ENCODE data around the gene CBY1. TPM values are rescaled to one million over a fixed set of nuclear protein-coding genes. Genes with fewer than 3 reads are reported as not detected.

CBY1 gene
- 30.8 TPM for total RNA-seq
- long read RNA-seq, transcript CBY1-201 (5 exons, 1,133 nt), result major isoform, 15 of 26 reads
- long read RNA-seq, partial matches to known transcripts, result 0 of 26 reads
- long read RNA-seq, other reads (novel, unspliced or antisense), result 8 of 26 reads

DNA sequence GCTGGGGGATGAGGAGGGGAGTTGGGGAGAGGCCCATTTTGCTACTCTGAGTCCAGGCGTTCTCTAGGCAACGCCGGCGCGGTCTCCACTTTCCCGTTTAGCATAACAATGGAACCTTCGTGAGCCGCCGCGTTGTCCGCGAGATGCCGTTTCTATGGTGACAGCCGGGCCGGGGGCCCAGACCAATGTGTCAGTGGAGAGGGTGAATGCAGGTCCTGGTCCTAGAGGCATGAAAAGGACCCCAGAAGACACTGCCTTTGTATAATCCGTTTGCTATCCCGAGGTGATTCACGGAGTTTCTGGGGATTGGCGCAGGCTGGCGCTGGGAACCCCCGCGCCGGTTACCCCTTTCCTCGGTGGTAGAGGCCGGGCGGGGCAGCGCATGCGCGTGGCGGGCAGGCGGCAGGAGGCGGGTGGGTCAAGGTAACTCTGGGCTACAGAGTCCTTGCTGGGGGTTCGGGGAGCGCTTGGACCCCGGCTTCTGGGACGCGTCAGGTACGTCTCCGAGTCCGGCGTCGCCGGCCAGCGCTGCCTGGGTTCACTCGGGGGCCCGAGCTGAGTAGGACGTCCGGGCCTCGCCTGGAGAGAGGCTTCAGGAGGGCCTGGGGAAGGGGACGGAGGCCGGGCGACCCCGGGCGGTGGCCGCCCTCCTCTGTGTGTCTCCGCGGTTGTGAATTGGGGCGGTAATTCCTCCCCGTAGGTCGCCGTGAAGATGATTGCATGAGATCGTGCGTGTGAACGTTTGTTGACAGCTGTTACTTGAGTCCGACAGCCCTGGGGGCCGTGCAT, at the start of gene CBY1, which contains the start of gene FAM227A:
Gene CBY1 (plus strand): TSS at position 383 of the 789 bp plus-strand sequence. CDS start 11,417 bp downstream, outside the sequence.
Gene FAM227A (minus strand): TSS at position 137 of the 789 bp plus-strand sequence. CDS start 6,224 bp downstream, outside the sequence.
- no peaks in the 10 kb centered on the region for H3K36me3 ChIP-seq
- TF ChIP-seq, protein P1, sequence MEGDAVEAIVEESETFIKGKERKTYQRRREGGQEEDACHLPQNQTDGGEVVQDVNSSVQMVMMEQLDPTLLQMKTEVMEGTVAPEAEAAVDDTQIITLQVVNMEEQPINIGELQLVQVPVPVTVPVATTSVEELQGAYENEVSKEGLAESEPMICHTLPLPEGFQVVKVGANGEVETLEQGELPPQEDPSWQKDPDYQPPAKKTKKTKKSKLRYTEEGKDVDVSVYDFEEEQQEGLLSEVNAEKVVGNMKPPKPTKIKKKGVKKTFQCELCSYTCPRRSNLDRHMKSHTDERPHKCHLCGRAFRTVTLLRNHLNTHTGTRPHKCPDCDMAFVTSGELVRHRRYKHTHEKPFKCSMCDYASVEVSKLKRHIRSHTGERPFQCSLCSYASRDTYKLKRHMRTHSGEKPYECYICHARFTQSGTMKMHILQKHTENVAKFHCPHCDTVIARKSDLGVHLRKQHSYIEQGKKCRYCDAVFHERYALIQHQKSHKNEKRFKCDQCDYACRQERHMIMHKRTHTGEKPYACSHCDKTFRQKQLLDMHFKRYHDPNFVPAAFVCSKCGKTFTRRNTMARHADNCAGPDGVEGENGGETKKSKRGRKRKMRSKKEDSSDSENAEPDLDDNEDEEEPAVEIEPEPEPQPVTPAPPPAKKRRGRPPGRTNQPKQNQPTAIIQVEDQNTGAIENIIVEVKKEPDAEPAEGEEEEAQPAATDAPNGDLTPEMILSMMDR (IDR thresholded peaks at IDR 0.05), result no peak
- intact Hi-C loops (cut with DNase I), result no loop called here
- peaks cover 19% of the 10 kb centered on the region for H3K4me1 ChIP-seq
- H3K4me3 ChIP-seq, result peak within 1 kb of the TSS; percentile 98
- peak; percentile 95 for DNase-seq
- ATAC-seq, result peak; percentile 96 to 98
- H3K27me3 ChIP-seq (ENCODE audit: low read depth), result no peaks in the 10 kb centered on the region
- peak within 1 kb of the TSS; percentile 94 for H3K27ac ChIP-seq
- H3K9me3 ChIP-seq, result no peaks in the 10 kb centered on the region

DNA sequence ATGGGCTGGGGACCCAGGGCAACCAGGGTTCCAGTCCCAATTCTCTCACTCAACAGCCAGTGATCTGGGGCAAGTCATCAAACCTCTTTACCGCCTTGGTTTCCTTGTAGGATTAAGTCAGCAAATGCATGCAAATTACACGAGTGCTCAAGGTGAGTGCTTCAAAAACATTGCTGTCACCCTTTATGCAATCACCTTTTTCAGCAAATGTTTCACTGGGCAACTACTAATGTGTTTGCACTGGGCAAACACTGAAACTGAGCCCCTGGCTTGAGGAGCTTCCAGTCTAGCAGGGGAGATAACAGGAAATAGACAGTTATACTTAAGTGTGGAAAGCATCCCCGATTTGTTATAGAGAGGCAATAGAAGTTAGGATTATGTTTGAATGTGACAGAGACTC, 48.8 kb upstream of the CBY1 start:
- no peak for DNase-seq
- Histone ChIP-seq H3K9me3 (no peaks in the 10 kb centered on the region), H3K27ac (no peak overlapping the region), H3K27me3 (ENCODE audit: low read depth) (no peaks in the 10 kb centered on the region), H3K4me1 (no peaks in the 10 kb centered on the region), H3K36me3 (no peaks in the 10 kb centered on the region), H3K4me3 (no peak overlapping the region)
- TF ChIP-seq, protein P1 (IDR thresholded peaks at IDR 0.05), result no peak
- no peak for ATAC-seq
- intact Hi-C loops (cut with DNase I), result no loop called here

DNA sequence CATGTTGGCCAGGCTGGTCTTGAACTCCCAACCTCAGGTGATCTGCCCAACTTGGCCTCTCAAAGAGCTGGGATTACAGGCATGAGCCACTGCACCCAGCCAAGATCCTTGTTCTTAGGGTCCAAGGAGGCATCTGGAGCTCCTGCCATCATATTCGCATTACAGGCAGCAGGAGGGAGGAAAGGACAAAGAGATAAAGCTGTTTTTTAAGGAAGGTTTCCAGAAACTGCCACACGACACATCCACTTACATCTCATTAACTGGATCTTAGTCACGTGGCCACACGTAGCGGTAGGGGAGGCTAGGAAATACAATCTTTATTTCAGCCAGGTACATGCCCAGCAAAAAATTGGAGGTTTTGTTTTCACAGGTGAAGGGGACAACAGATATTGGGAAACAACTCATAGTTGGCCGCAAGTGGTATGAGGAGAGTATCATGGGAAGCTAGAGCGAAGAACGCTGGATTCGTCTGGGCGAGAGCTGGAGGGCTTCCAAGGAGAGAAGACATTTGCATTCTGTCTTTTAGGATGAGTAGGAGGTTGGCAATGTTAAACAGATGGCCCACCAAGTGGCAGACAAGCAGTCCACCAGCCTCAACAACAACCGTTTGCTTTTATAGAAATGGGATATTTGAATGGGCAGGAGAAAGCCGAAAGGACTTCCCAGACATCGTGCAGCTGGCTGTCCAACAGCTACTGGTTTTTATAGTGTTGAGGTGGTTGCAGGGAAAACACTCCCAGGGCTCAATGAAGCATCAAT, 47.3 kb upstream of the CBY1 start:
- ATAC-seq, result no peak
- no peaks in the 10 kb centered on the region for H3K36me3 ChIP-seq
- no peak overlapping the region for H3K27ac ChIP-seq
- H3K9me3 ChIP-seq, result no peaks in the 10 kb centered on the region
- TF ChIP-seq, protein P1 (IDR thresholded peaks at IDR 0.05), result no peak
- H3K4me3 ChIP-seq, result no peak overlapping the region
- no peaks in the 10 kb centered on the region for H3K27me3 ChIP-seq (ENCODE audit: low read depth)
- intact Hi-C loops (cut with DNase I), result no loop called here
- DNase-seq, result no peak
- H3K4me1 ChIP-seq, result no peaks in the 10 kb centered on the region

DNA sequence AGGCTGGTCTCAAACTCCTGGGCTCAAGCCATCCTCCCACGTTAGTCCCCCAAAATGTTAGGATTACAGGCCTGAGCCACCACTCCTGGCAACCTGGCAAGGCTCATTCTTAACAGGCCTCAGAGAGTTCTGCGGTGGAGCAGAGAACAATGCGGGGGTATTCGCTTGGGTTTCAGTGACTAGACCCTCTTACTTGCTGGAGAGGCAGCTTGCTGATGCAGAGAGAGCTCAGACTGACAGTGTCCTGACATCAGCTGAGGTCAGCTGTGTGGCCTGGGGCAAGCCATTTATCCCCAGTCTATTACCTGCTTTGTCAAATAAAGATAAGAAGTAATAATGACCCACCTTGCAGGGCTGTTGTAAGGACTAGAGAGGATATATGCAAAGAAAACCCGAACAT, 46.2 kb upstream of the CBY1 start:
- TF ChIP-seq, protein P1 (IDR thresholded peaks at IDR 0.05), result no peak
- intact Hi-C loops (cut with DNase I), result no loop called here
- H3K4me3 ChIP-seq, result no peak overlapping the region
- H3K9me3 ChIP-seq, result no peaks in the 10 kb centered on the region
- no peak overlapping the region for H3K27ac ChIP-seq
- no peaks in the 10 kb centered on the region for H3K27me3 ChIP-seq (ENCODE audit: low read depth)
- H3K4me1 ChIP-seq, result no peaks in the 10 kb centered on the region
- DNase-seq (no peak), ATAC-seq (no peak)
- no peaks in the 10 kb centered on the region for H3K36me3 ChIP-seq

DNA sequence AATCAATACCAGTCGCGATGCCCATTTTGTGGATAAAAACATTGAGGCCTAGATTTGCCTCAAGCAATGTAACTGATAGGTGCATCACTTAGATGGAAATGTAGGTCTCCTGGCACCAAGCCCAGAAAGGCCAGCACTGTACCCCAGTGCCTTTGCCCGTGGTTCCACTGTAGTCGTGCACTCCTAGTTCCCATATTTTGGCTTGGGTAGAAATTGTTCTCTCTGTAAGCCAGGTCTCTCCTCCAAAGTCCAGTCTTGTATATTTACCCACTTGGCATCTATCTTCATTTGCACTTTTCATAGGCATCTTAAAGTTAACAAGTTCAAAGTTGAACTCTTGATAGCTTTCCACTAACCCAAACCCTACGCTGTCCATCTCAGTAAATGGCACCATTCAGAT, 44.9 kb upstream of the CBY1 start:
- Histone ChIP-seq H3K4me3 (no peak overlapping the region), H3K4me1 (no peaks in the 10 kb centered on the region), H3K27me3 (ENCODE audit: low read depth) (no peaks in the 10 kb centered on the region), H3K27ac (no peak overlapping the region), H3K9me3 (no peaks in the 10 kb centered on the region), H3K36me3 (no peaks in the 10 kb centered on the region)
- ATAC-seq (no peak), DNase-seq (no peak)
- intact Hi-C loops (cut with DNase I), result no loop called here
- TF ChIP-seq, protein P1 (IDR thresholded peaks at IDR 0.05), result no peak

Data from lower lobe of right lung (tissue), 2 donors.